HG03342 (cell line): ENCODE data around the gene RALY.
A peak's percentile ranks its signal among the peaks of the same experiment; 100 is the strongest.

Experiments used
- ATAC-seq: cut with Tn5 transposase; IDR thresholded peaks from one replicate; pipeline ENCODE4 v1.9.1; 2021; ENCODE audit warnings: mild to moderate bottlenecking, moderate library complexity; ENCODE audit not compliant: unreplicated experiment

RALY gene

GRCh38 chr20:33985830-33986229, 7.9 kb upstream of the RALY start:
- ATAC-seq = no peak

GRCh38 chr20:33986560-33987216, 7.0 kb upstream of the RALY start:
- ATAC-seq = no peak

- ATAC-seq = no peak
These were observed 3.6 kb upstream of the RALY start for GRCh38 chr20:33990075-33990474.

GRCh38 chr20:33991502-33991901, 2.2 kb upstream of the RALY start:
- ATAC-seq = no peak

GRCh38 chr20:33992145-33992922, 1.4 kb upstream of the RALY start:
- ATAC-seq = no peak

- peak; percentile 70 for ATAC-seq
These were observed 662 bp upstream of the RALY start for GRCh38 chr20:33992923-33993575.

GRCh38 chr20:33994222-33994913, 657 bp downstream of the RALY start:
- ATAC-seq = peak; percentile 30

GRCh38 chr20:33995053-33995831, 1.5 kb downstream of the RALY start:
- ATAC-seq = no peak

GRCh38 chr20:33999025-33999649, 5.4 kb downstream of the RALY start:
- ATAC-seq = no peak

GRCh38 chr20:34001378-34001777, 7.7 kb downstream of the RALY start:
- no peak for ATAC-seq

- no peak for ATAC-seq
These were observed 10.5 kb downstream of the RALY start for GRCh38 chr20:34004227-34004626.

GRCh38 chr20:34004790-34005457, 11.2 kb downstream of the RALY start:
- no peak for ATAC-seq

- no peak for ATAC-seq
These were observed 12.9 kb downstream of the RALY start for GRCh38 chr20:34006619-34007018.

GRCh38 chr20:34008477-34008876, 14.8 kb downstream of the RALY start:
- no peak for ATAC-seq

- no peak for ATAC-seq
These were observed 16.8 kb downstream of the RALY start for GRCh38 chr20:34010405-34010931.

- no peak for ATAC-seq
These were observed 17.6 kb downstream of the RALY start for GRCh38 chr20:34011275-34011674.

- no peak for ATAC-seq
These were observed 18.6 kb downstream of the RALY start for GRCh38 chr20:34012330-34012729.

GRCh38 chr20:34012735-34013134, 19.0 kb downstream of the RALY start:
- ATAC-seq = no peak

GRCh38 chr20:34013554-34013953, 19.8 kb downstream of the RALY start:
- ATAC-seq = no peak
